Activated CD8-positive, alpha-beta T cell treated with anti-CD3 and anti-CD28 coated beads for 36 hours (primary cell): ENCODE measurements around the gene CFAP92. TPM values are rescaled to one million over a fixed set of nuclear protein-coding genes. Genes with fewer than 3 reads are reported as not detected.
A peak's percentile ranks its signal among the peaks of the same experiment; 100 is the strongest.
"Not testable (repeated sequence)": the region's sequence is repeated elsewhere in the genome, so short reads cannot be mapped to it uniquely, and the experiment has no call there.

ENCODE experiments used
- ATAC-seq: fragments of 200-7000 bp; cut with Tn5 transposase; one replicate; pipeline ENCODE4 v1.10.0; 2021; ENCODE audit warnings: mild to moderate bottlenecking, moderate library complexity
- CTCF ChIA-PET: fragments of 350-600 bp; sonication (Branson Sonifier 250); formaldehyde crosslinking; loops from one replicate; lab custom pipeline; 2021; ENCODE audit warnings: antibody characterized with exemption; lab: Charles Lee
- POLR2A ChIA-PET: fragments of 350-600 bp; sonication (Branson Sonifier 250); formaldehyde crosslinking; loops from one replicate; lab custom pipeline; 2021; ENCODE audit warnings: antibody characterized with exemption; lab: Charles Lee
- DNase-seq: peaks from one replicate; pipeline ENCODE4 v3.0.0-alpha.2; 2020
- H3K27ac Mint-ChIP-seq: one replicate; pipeline ENCODE4 v1.8.0; 2021; ENCODE audit warnings: mild to moderate bottlenecking, mixed read lengths
- H3K27me3 Mint-ChIP-seq: one replicate; pipeline ENCODE4 v1.8.0; 2021; ENCODE audit warnings: mixed read lengths
- H3K36me3 Mint-ChIP-seq: one replicate; pipeline ENCODE4 v1.8.0; 2021; ENCODE audit warnings: low read depth, mixed read lengths
- H3K4me1 Mint-ChIP-seq: one replicate; pipeline ENCODE4 v1.8.0; 2021; ENCODE audit warnings: low read depth, mixed read lengths
- H3K4me3 Mint-ChIP-seq: one replicate; pipeline ENCODE4 v1.8.0; 2021; ENCODE audit warnings: mild to moderate bottlenecking, moderate library complexity, mixed read lengths
- H3K9me3 Mint-ChIP-seq: one replicate; pipeline ENCODE4 v1.8.0; 2021; ENCODE audit warnings: mixed read lengths
- intact Hi-C: fragments of 100-400 bp; cut with micrococcal nuclease; formaldehyde crosslinking; loops from one replicate; pipeline ENCODE4 v1.10.0; 2022
- total RNA-seq, 2 experiments: library from RNA; stranded (reverse); gene quantifications; one replicate each; pipeline ENCODE4 v1.2.3, GENCODE V29; 2021
- TF ChIP-seq, protein P1 (sequence below): fragments of 200-600 bp; IDR thresholded peaks from one replicate; pipeline ENCODE4 v1.8.0; 2022; ENCODE audit warnings: antibody characterized with exemption, mild to moderate bottlenecking

Gene CFAP92
- total RNA-seq, 2 experiments from 2014 or later = 0.38 to 0.83 TPM

DNA sequence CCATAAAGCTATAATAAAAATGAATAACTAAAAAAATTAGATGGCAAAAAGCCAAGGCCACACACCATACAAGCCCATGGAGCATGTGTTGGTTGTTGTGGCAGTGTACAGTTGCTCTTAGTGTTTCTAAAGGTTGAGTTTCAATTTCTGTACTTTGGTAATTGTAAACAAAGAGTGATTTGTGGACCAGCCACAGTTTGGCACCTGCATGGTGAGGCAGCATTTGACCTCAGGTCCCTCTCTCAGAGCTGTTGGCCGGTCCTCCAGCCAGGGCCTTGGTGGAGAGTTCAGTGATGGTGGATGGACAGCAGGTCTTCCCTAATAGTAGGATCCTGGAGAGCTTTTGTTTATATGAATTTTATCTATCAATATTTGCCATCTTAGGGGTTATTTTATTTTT lies 108.9 kb downstream of the CFAP92 start:
- CTCF ChIA-PET = interaction anchor here (2.1 kb wide), 1 partner anchor 9 kb away, joined by 8 read pairs; no protein-coding TSS in a partner anchor
- TF ChIP-seq, protein P1, sequence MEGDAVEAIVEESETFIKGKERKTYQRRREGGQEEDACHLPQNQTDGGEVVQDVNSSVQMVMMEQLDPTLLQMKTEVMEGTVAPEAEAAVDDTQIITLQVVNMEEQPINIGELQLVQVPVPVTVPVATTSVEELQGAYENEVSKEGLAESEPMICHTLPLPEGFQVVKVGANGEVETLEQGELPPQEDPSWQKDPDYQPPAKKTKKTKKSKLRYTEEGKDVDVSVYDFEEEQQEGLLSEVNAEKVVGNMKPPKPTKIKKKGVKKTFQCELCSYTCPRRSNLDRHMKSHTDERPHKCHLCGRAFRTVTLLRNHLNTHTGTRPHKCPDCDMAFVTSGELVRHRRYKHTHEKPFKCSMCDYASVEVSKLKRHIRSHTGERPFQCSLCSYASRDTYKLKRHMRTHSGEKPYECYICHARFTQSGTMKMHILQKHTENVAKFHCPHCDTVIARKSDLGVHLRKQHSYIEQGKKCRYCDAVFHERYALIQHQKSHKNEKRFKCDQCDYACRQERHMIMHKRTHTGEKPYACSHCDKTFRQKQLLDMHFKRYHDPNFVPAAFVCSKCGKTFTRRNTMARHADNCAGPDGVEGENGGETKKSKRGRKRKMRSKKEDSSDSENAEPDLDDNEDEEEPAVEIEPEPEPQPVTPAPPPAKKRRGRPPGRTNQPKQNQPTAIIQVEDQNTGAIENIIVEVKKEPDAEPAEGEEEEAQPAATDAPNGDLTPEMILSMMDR = no peak

DNA sequence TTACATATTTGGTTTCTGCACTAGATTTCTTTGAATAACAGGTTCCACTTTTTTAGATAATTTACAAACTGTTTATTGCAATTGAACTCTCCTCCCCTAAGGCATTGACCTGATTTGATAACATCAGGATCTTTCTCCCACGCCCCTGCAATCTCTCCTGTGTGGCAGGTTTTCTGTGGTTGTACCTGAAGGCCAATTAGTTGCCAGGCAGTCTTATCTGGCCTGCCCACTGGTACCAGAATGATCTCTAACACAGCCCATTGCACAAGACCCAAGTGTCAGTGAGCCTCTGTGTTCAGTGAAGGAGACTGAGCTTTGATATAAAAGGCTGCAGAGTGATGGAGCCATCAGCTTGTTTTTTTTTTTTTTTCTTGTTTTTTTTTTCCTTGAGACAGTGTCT lies 111.2 kb downstream of the CFAP92 start:
- H3K27me3 Mint-ChIP-seq = no peaks in the 10 kb centered on the region
- H3K4me1 Mint-ChIP-seq = peaks cover 35% of the 10 kb centered on the region
- TF ChIP-seq, protein P1 = no peak
- no peak for ATAC-seq
- intact Hi-C loops = no loop called here
- H3K27ac Mint-ChIP-seq = no peak overlapping the region
- no peaks in the 10 kb centered on the region for H3K9me3 Mint-ChIP-seq
- no peak overlapping the region for H3K4me3 Mint-ChIP-seq
- no peak for DNase-seq
- ChIA-PET POLR2A (interaction anchor here (1.4 kb wide), 1 partner anchor 15 kb away, joined by 3 read pairs; no protein-coding TSS in a partner anchor), CTCF (no interaction called here)
- peaks cover 36% of the 10 kb centered on the region for H3K36me3 Mint-ChIP-seq

More for the DNA sequence above, 108.9 kb downstream of the CFAP92 start:
- intact Hi-C loops = no loop called here
- POLR2A ChIA-PET = interaction anchor here (1.0 kb wide), 1 partner anchor 16 kb away, joined by 3 read pairs; no protein-coding TSS in a partner anchor
- Mint-ChIP-seq H3K4me3 (no peak overlapping the region), H3K36me3 (peaks cover 32% of the 10 kb centered on the region), H3K9me3 (no peaks in the 10 kb centered on the region), H3K27ac (peak overlapping the region; percentile 60), H3K27me3 (no peaks in the 10 kb centered on the region), H3K4me1 (peaks cover 26% of the 10 kb centered on the region)
- ATAC-seq = no peak
- no peak for DNase-seq

DNA sequence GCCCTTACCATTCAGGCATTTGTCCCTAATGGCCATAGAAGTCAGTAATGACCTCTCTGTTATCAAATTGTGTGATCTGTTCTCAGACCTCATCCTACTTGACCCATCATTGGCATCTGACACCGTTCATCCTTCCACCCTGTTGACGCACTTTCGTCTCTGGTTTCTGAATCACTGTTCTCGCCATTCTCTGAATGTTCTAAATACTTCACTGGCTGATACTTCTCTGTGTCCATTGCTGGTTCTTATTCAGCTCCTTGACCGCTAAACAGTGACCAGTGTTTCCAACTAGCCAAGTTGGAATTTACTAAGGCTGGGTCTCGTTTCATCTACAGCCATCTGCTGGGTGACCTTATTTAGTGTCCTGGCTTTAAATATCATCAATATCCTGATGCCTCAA lies 112.3 kb downstream of the CFAP92 start:
- intact Hi-C loops = no loop called here
- H3K4me1 Mint-ChIP-seq = peaks cover 41% of the 10 kb centered on the region
- H3K4me3 Mint-ChIP-seq = peak overlapping the region; percentile 37
- no peaks in the 10 kb centered on the region for H3K27me3 Mint-ChIP-seq
- peaks cover 37% of the 10 kb centered on the region for H3K36me3 Mint-ChIP-seq
- CTCF ChIA-PET = interaction anchor here (5.7 to 6.7 kb wide), 2 partner anchors 201 to 264 kb away, joined by 33 to 34 read pairs; no protein-coding TSS in a partner anchor
- peak overlapping the region; percentile 4 for H3K27ac Mint-ChIP-seq
- POLR2A ChIA-PET = interaction anchor here (1.4 kb wide), 1 partner anchor 16 kb away, joined by 3 read pairs; no protein-coding TSS in a partner anchor
- TF ChIP-seq, protein P1 = no peak
- no peaks in the 10 kb centered on the region for H3K9me3 Mint-ChIP-seq
- ATAC-seq = no peak
- no peak for DNase-seq

DNA sequence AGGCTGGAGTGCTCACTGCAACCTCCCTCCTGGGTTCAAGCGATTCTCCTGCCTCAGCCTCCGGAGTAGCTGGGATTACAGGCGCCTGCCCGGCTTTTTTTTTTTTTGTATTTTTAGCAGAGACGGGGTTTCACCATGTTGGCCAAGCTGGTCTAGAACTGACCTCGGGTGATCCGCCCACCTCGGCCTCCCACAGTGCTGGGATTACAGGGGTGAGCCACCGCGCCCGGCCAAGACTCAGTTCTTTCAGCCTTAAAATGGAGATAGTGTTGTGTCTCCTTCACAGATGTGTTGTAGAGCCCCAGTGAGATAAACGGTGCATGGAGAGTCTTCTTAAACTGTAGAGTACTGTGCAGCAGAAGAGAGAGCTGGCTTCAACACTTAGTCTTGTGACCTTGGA lies 113.4 kb downstream of the CFAP92 start:
- H3K9me3 Mint-ChIP-seq, DNase-seq, H3K27me3 Mint-ChIP-seq, intact Hi-C loops, ATAC-seq: not testable (repeated sequence)
- POLR2A ChIA-PET = interaction anchor here (1.0 to 2.2 kb wide), 5 partner anchors 9 to 433 kb away, joined by 3 to 9 read pairs (median 3); no protein-coding TSS in a partner anchor
- peaks cover 48% of the 10 kb centered on the region for H3K4me1 Mint-ChIP-seq
- peak overlapping the region; percentile 97 for H3K27ac Mint-ChIP-seq
- peaks cover 37% of the 10 kb centered on the region for H3K36me3 Mint-ChIP-seq
- CTCF ChIA-PET = interaction anchor here (0.9 to 6.7 kb wide), 8 partner anchors 9 to 436 kb away, joined by 3 to 34 read pairs (median 8); a partner anchor contains a TSS
- peak overlapping the region; percentile 92 for H3K4me3 Mint-ChIP-seq

DNA sequence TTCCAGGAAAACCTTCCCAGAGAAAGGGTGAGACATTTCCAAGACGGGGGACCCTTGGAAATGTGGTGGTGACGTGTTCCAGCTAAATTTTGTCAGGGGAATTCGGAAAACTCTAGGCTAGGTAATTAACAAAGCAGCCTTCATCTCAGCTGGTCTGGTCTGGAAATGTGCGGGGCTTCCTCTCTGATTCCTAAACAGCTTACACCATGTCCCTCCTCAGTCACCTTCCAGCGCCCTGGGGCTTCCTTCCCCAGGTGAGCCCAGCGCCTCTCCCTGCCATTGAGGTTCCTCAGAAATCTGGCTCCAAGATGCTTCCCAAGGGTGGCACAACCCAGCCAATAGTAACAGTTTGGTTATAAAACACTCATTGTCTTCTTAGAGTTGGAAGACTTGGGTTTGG lies 113.9 kb downstream of the CFAP92 start:
- no peak for ATAC-seq
- no peaks in the 10 kb centered on the region for H3K9me3 Mint-ChIP-seq
- intact Hi-C loops = loop anchor here (2.0 kb wide), 1 partner anchor 229 kb away; the partner anchor contains the start of gene RPN1
- peak overlapping the region; percentile 92 for H3K4me3 Mint-ChIP-seq
- CTCF ChIA-PET = interaction anchor here (0.7 to 6.7 kb wide), 9 partner anchors 10 to 437 kb away, joined by 3 to 34 read pairs (median 5); a partner anchor contains a TSS
- peaks cover 49% of the 10 kb centered on the region for H3K4me1 Mint-ChIP-seq
- peak overlapping the region; percentile 97 for H3K27ac Mint-ChIP-seq
- POLR2A ChIA-PET = interaction anchor here (1.0 to 2.7 kb wide), 11 partner anchors 10 to 434 kb away, joined by 3 to 13 read pairs (median 5); no protein-coding TSS in a partner anchor
- no peak for DNase-seq
- TF ChIP-seq, protein P1 = no peak
- no peaks in the 10 kb centered on the region for H3K27me3 Mint-ChIP-seq
- H3K36me3 Mint-ChIP-seq = peaks cover 36% of the 10 kb centered on the region
